Right atrium auricular region (tissue), 2 donors: ENCODE results near the gene PCLAF. TPM values are rescaled to one million over a fixed set of nuclear protein-coding genes. Genes with fewer than 3 reads are reported as not detected.
"Not testable (repeated sequence)": the region's sequence is repeated elsewhere in the genome, so short reads cannot be mapped to it uniquely, and the experiment has no call there.

Experiments used
- DNase-seq: peaks from one replicate; pipeline ENCODE4 v3.0.0-alpha.2; 2019; ENCODE audit warnings: low spot score
- H3K27ac ChIP-seq, 2 donors: fragments of 200-600 bp; sonication (generic); 1 replicate in 1 of 2; 2 replicates in 1 of 2; pipeline ENCODE4 v1.5.1; 2016 to 2019
- H3K27me3 ChIP-seq, 2 donors: fragments of 200-600 bp; sonication (generic); one replicate each; pipeline versions ENCODE4 v1.5.1 to v1.6.0; 2017 to 2019
- H3K36me3 ChIP-seq: fragments of 200-600 bp; sonication (generic); one replicate; pipeline ENCODE4 v1.5.1; 2016
- H3K4me1 ChIP-seq, 2 donors: fragments of 200-600 bp; sonication (generic); one replicate each; pipeline versions ENCODE4 v1.5.1 to v1.6.0; 2017 to 2019
- H3K4me3 ChIP-seq, 2 donors: fragments of 200-600 bp; sonication (generic); 1 replicate in 1 of 2; 2 replicates in 1 of 2; pipeline ENCODE4 v1.5.1; 2017 to 2019; ENCODE audit warnings: mild to moderate bottlenecking in 1 of 2, moderate library complexity in 1 of 2
- H3K9me3 ChIP-seq, 2 donors: fragments of 200-600 bp; sonication (generic); one replicate each; pipeline ENCODE4 v1.5.1; 2019
- CTCF ChIP-seq, 2 donors: fragments of 200-600 bp; sonication (generic); IDR thresholded peaks; one replicate each; pipeline ENCODE4 v1.5.1; 2019; ENCODE audit warnings: antibody characterized with exemption in 2 of 2
- total RNA-seq, 2 donors: library from RNA; depleted of rRNA; stranded (reverse); fragments of >200 nt; gene quantifications; one replicate each; pipeline ENCODE4 v1.1.0, GENCODE V29; 2016

Gene PCLAF
- total RNA-seq, 2 donors from 2014 or later = not detected

- Histone ChIP-seq H3K27ac (no peak overlapping the region), H3K4me1 (no peaks in the 10 kb centered on the region), H3K27me3 (no peaks in the 10 kb centered on the region), H3K36me3 (no peaks in the 10 kb centered on the region), H3K9me3 (no peaks in the 10 kb centered on the region), H3K4me3 (no peak overlapping the region)
- DNase-seq = no peak
- TF ChIP-seq CTCF (IDR thresholded peaks at IDR 0.05) = no peak
These were observed 7.9 kb downstream of the PCLAF start for GRCh38 chr15:64373360-64373759.

- H3K27me3 ChIP-seq, DNase-seq, H3K4me1 ChIP-seq: not testable (repeated sequence)
These were observed 9.9 kb downstream of the PCLAF start for GRCh38 chr15:64371383-64371782.

GRCh38 chr15:64369078-64369607 is 12.1 kb downstream of the PCLAF start:
- TF ChIP-seq CTCF (IDR thresholded peaks at IDR 0.05) = no peak
- no peaks in the 10 kb centered on the region for H3K4me1 ChIP-seq
- no peaks in the 10 kb centered on the region for H3K27me3 ChIP-seq
- no peak overlapping the region for H3K27ac ChIP-seq
- no peaks in the 10 kb centered on the region for H3K36me3 ChIP-seq
- no peak overlapping the region for H3K4me3 ChIP-seq
- no peaks in the 10 kb centered on the region for H3K9me3 ChIP-seq
- no peak for DNase-seq

More at GRCh38 chr15:64371383-64371782, 9.9 kb downstream of the PCLAF start:
- not testable (repeated sequence) for H3K9me3 ChIP-seq, H3K36me3 ChIP-seq, H3K4me3 ChIP-seq, H3K27ac ChIP-seq

GRCh38 chr15:64361259-64361658 is 20.0 kb downstream of the PCLAF start:
- H3K27ac ChIP-seq = no peak overlapping the region
- H3K4me1 ChIP-seq = peaks cover 0 to 8% of the 10 kb centered on the region in 2 donors
- no peak for DNase-seq
- H3K9me3 ChIP-seq = no peaks in the 10 kb centered on the region
- no peaks in the 10 kb centered on the region for H3K36me3 ChIP-seq
- H3K27me3 ChIP-seq = no peaks in the 10 kb centered on the region
- no peak overlapping the region for H3K4me3 ChIP-seq
- no peak for TF ChIP-seq CTCF (IDR thresholded peaks at IDR 0.05)

- DNase-seq = no peak
- H3K4me1 ChIP-seq = peaks cover 0 to 17% of the 10 kb centered on the region in 2 donors
- H3K36me3 ChIP-seq = no peaks in the 10 kb centered on the region
- H3K9me3 ChIP-seq = no peaks in the 10 kb centered on the region
- H3K27me3 ChIP-seq = no peaks in the 10 kb centered on the region
- no peak for TF ChIP-seq CTCF (IDR thresholded peaks at IDR 0.05)
- peak overlapping the region; percentile 86 to 99 for H3K4me3 ChIP-seq
- H3K27ac ChIP-seq = peak overlapping the region; percentile 74 to 78
These were observed 24.6 kb downstream of the PCLAF start for GRCh38 chr15:64356710-64357040.

- no peaks in the 10 kb centered on the region for H3K27me3 ChIP-seq
- peak within 1 kb of the TSS; percentile 86 to 99 for H3K4me3 ChIP-seq
- H3K36me3 ChIP-seq = no peaks in the 10 kb centered on the region
- H3K9me3 ChIP-seq = no peaks in the 10 kb centered on the region
- H3K4me1 ChIP-seq = peaks cover 0 to 18% of the 10 kb centered on the region in 2 donors
- peak; percentile 95 for DNase-seq
- H3K27ac ChIP-seq = peak within 1 kb of the TSS; percentile 74 to 78
- peak in 1 of 2 donors; percentile 47 for TF ChIP-seq CTCF (IDR thresholded peaks at IDR 0.05)
These were observed 25.1 kb downstream of the PCLAF start, which contains the start of gene CSNK1G1 for GRCh38 chr15:64355944-64356709. TSS of gene CSNK1G1 (minus strand) at chr15:64356173. CDS start at chr15:64300499, 55,674 bp downstream.
